Stimulated activated memory B cell treated with anti-CD40 and anti-IgM and Interleukin-4, amounts not matched to agents 10 μg/mL and 1 μg/mL and 100 μg/mL, for 72 hours (primary cell): ENCODE data around the gene CA12.

Source experiments
- ATAC-seq: fragments of 150-1000 bp; cut with Tn5 transposase; 2 replicates; pipeline ENCODE4 v1.10.0; 2021
- H3K27ac Mint-ChIP-seq: one replicate; pipeline ENCODE4 v1.8.0; 2022; ENCODE audit warnings: mild to moderate bottlenecking, mixed read lengths
- H3K27me3 Mint-ChIP-seq: one replicate; pipeline ENCODE4 v1.8.0; 2022; ENCODE audit warnings: mixed read lengths
- H3K36me3 Mint-ChIP-seq: one replicate; pipeline ENCODE4 v1.8.0; 2022; ENCODE audit warnings: mixed read lengths
- H3K4me1 Mint-ChIP-seq: one replicate; pipeline ENCODE4 v1.8.0; 2022; ENCODE audit warnings: mixed read lengths
- H3K4me3 Mint-ChIP-seq: one replicate; pipeline ENCODE4 v1.8.0; 2022; ENCODE audit warnings: mild to moderate bottlenecking, moderate library complexity, mixed read lengths
- H3K9me3 Mint-ChIP-seq: one replicate; pipeline ENCODE4 v1.8.0; 2022; ENCODE audit warnings: mixed read lengths

The CA12 gene

DNA sequence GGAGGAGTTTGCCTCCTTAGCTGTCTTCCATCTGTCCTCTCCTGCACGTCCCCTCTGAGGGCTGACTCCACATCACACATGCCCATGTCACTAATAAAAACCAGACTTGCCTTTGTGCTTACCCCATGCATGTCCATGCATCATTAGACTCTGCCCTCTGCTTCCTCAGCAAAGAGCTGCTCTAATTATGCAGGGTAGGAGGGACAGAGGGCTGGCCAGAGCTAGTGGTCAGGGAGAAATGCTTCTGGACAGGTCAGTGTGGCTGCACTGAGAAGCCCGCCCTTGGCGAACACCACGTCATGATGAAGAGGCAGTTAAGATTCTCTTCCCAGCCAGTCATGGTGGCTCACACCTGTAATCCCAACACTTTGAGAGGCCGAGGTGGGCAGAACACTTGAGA is 8.9 kb downstream of the CA12 start:
- H3K4me1 Mint-ChIP-seq: no peaks in the 10 kb centered on the region
- no peak overlapping the region for H3K4me3 Mint-ChIP-seq
- no peaks in the 10 kb centered on the region for H3K9me3 Mint-ChIP-seq
- ATAC-seq: no peak
- H3K27ac Mint-ChIP-seq: no peak overlapping the region
- peaks cover 27% of the 10 kb centered on the region for H3K27me3 Mint-ChIP-seq
- H3K36me3 Mint-ChIP-seq: no peaks in the 10 kb centered on the region

GRCh38 chr15:63372018-63372705 is 9.5 kb downstream of the CA12 start:
- Mint-ChIP-seq H3K4me1 (no peaks in the 10 kb centered on the region), H3K36me3 (no peaks in the 10 kb centered on the region), H3K27me3 (peaks cover 21% of the 10 kb centered on the region), H3K27ac (no peak overlapping the region), H3K9me3 (no peaks in the 10 kb centered on the region), H3K4me3 (no peak overlapping the region)
- no peak for ATAC-seq

GRCh38 chr15:63371297-63371918 is 10.2 kb downstream of the CA12 start:
- H3K27ac Mint-ChIP-seq: no peak overlapping the region
- H3K27me3 Mint-ChIP-seq: peaks cover 13% of the 10 kb centered on the region
- H3K4me3 Mint-ChIP-seq: no peak overlapping the region
- no peaks in the 10 kb centered on the region for H3K36me3 Mint-ChIP-seq
- no peak for ATAC-seq
- no peaks in the 10 kb centered on the region for H3K4me1 Mint-ChIP-seq
- no peaks in the 10 kb centered on the region for H3K9me3 Mint-ChIP-seq

- ATAC-seq: no peak
- Mint-ChIP-seq H3K36me3 (no peaks in the 10 kb centered on the region), H3K9me3 (no peaks in the 10 kb centered on the region), H3K27ac (no peak overlapping the region), H3K4me1 (no peaks in the 10 kb centered on the region), H3K4me3 (no peak overlapping the region), H3K27me3 (peaks cover 8% of the 10 kb centered on the region)
Measured at GRCh38 chr15:63370764-63371163, 10.9 kb downstream of the CA12 start.

- no peaks in the 10 kb centered on the region for H3K36me3 Mint-ChIP-seq
- no peaks in the 10 kb centered on the region for H3K9me3 Mint-ChIP-seq
- H3K4me1 Mint-ChIP-seq: no peaks in the 10 kb centered on the region
- no peak overlapping the region for H3K27ac Mint-ChIP-seq
- no peak overlapping the region for H3K4me3 Mint-ChIP-seq
- peaks cover 8% of the 10 kb centered on the region for H3K27me3 Mint-ChIP-seq
- ATAC-seq: no peak
Measured at GRCh38 chr15:63369781-63370180, 11.9 kb downstream of the CA12 start.

GRCh38 chr15:63369296-63369695 is 12.3 kb downstream of the CA12 start:
- no peaks in the 10 kb centered on the region for H3K4me1 Mint-ChIP-seq
- no peaks in the 10 kb centered on the region for H3K9me3 Mint-ChIP-seq
- H3K27me3 Mint-ChIP-seq: peaks cover 6% of the 10 kb centered on the region
- H3K4me3 Mint-ChIP-seq: no peak overlapping the region
- ATAC-seq: no peak
- no peak overlapping the region for H3K27ac Mint-ChIP-seq
- H3K36me3 Mint-ChIP-seq: no peaks in the 10 kb centered on the region

GRCh38 chr15:63368503-63368902 is 13.1 kb downstream of the CA12 start:
- Mint-ChIP-seq H3K4me3 (no peak overlapping the region), H3K27ac (no peak overlapping the region), H3K4me1 (peaks cover under 1% of the 10 kb centered on the region), H3K27me3 (no peaks in the 10 kb centered on the region), H3K36me3 (no peaks in the 10 kb centered on the region), H3K9me3 (no peaks in the 10 kb centered on the region)
- ATAC-seq: no peak

GRCh38 chr15:63367900-63368299 is 13.7 kb downstream of the CA12 start:
- Mint-ChIP-seq H3K4me3 (no peak overlapping the region), H3K4me1 (peaks cover 6% of the 10 kb centered on the region), H3K9me3 (no peaks in the 10 kb centered on the region), H3K27me3 (no peaks in the 10 kb centered on the region), H3K27ac (no peak overlapping the region), H3K36me3 (no peaks in the 10 kb centered on the region)
- ATAC-seq: no peak

- Mint-ChIP-seq H3K9me3 (no peaks in the 10 kb centered on the region), H3K27me3 (no peaks in the 10 kb centered on the region), H3K36me3 (no peaks in the 10 kb centered on the region), H3K4me3 (no peak overlapping the region), H3K27ac (no peak overlapping the region), H3K4me1 (peaks cover 11% of the 10 kb centered on the region)
- ATAC-seq: no peak
Measured at GRCh38 chr15:63367390-63367789, 14.3 kb downstream of the CA12 start.

DNA sequence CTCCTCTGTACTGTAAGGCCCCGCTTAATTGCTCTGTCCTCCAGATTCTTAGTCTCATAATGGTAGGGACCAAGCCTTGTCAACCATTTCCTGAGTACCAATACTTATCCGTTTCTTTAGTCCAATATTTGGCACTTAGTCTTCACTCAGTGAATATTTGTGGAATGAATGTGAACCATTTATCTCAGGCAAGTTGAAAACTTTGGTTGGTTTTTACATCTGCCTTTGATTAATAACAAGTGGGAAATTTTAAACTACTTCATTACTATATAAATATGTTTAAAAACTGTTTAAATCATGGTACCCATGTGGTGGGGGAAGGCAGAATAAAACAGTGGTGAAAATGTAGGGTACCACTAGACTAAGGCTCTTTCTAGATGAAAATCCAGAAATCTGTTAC is 15.2 kb downstream of the CA12 start:
- no peaks in the 10 kb centered on the region for H3K27me3 Mint-ChIP-seq

GRCh38 chr15:63365273-63365680 is 16.4 kb downstream of the CA12 start:
- Mint-ChIP-seq H3K27ac (no peak overlapping the region), H3K4me1 (peaks cover 23% of the 10 kb centered on the region), H3K9me3 (no peaks in the 10 kb centered on the region), H3K4me3 (no peak overlapping the region), H3K27me3 (no peaks in the 10 kb centered on the region), H3K36me3 (no peaks in the 10 kb centered on the region)
- ATAC-seq: no peak

More for the DNA sequence above, 15.2 kb downstream of the CA12 start:
- no peak overlapping the region for H3K27ac Mint-ChIP-seq
- no peak for ATAC-seq
- H3K9me3 Mint-ChIP-seq: no peaks in the 10 kb centered on the region
- no peak overlapping the region for H3K4me3 Mint-ChIP-seq
- peaks cover 19% of the 10 kb centered on the region for H3K4me1 Mint-ChIP-seq
- H3K36me3 Mint-ChIP-seq: no peaks in the 10 kb centered on the region

DNA sequence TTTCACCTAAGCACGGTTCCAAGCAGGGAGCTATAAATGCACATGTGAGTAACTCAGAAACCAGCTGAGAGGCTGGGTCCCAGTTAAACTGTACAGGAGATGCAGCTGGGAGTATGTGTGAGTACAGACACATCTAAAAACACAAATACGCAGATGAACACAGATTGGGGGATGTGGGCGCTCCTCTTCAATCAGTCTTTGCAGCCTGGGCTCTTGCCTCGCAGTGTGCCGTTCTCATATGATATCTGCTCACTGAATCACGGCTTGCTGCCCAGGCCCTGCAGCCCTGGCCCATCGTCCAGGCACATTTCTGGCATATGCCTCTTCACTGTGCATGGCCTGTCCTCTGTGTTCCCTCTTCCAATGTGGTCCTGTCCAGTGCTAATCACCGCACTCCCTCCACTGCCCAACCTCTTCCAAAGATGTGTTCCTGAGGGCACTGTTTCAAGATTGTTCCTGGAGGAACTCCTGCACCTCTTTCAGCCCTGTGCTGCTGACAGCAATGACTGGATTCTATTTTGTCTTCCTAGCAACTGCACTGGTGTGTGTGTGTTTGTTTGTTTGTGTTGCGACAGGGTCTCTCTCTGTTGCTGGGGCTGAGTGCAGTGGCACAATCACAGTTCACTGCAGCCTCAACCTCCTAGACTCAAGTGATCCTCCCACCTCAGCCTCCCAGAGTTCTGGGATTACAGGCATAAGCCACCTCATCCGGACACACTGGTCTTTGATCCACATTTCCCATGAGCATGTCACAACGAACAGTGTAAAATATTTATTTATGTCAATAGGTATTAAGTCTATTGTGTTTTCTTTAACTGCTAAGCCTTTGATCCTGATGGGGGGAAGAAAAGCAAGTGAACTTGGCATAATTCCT is 17.0 kb downstream of the CA12 start:
- ATAC-seq: no peak

DNA sequence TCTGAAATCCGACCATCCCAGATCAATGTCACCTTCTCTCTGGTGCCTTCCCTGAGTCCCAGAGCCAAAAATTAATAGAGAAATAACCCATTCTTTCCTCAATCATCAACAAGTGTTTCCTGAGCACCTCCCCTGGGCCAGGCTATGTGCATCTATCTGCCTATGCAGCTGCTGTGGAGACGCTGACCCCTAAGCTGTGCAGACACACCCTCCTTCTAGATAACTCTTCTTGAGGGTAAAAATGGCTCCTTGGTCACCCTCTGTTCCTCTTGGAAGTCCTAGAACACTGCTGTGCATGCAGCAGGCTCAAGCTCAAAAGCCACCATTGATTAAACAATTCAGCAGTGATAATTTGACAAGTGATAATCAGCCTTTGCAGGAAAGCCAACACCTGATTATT is 18.4 kb downstream of the CA12 start:
- no peaks in the 10 kb centered on the region for H3K9me3 Mint-ChIP-seq
- peak; percentile 46 for ATAC-seq
- peak overlapping the region; percentile 79 for H3K27ac Mint-ChIP-seq
- H3K4me3 Mint-ChIP-seq: no peak overlapping the region
- H3K36me3 Mint-ChIP-seq: no peaks in the 10 kb centered on the region
- peaks cover 23% of the 10 kb centered on the region for H3K4me1 Mint-ChIP-seq
- peaks cover 13% of the 10 kb centered on the region for H3K27me3 Mint-ChIP-seq

More for the DNA sequence above, 17.0 kb downstream of the CA12 start:
- no peak overlapping the region for H3K27ac Mint-ChIP-seq
- no peaks in the 10 kb centered on the region for H3K36me3 Mint-ChIP-seq
- peaks cover 23% of the 10 kb centered on the region for H3K4me1 Mint-ChIP-seq
- H3K27me3 Mint-ChIP-seq: peaks cover 2% of the 10 kb centered on the region
- no peaks in the 10 kb centered on the region for H3K9me3 Mint-ChIP-seq
- no peak overlapping the region for H3K4me3 Mint-ChIP-seq

GRCh38 chr15:63362885-63363284 is 18.8 kb downstream of the CA12 start:
- peaks cover 23% of the 10 kb centered on the region for H3K4me1 Mint-ChIP-seq
- H3K27me3 Mint-ChIP-seq: peaks cover 13% of the 10 kb centered on the region
- H3K27ac Mint-ChIP-seq: peak overlapping the region; percentile 79
- H3K36me3 Mint-ChIP-seq: no peaks in the 10 kb centered on the region
- no peaks in the 10 kb centered on the region for H3K9me3 Mint-ChIP-seq
- ATAC-seq: peak; percentile 93
- no peak overlapping the region for H3K4me3 Mint-ChIP-seq

GRCh38 chr15:63362196-63362595 is 19.4 kb downstream of the CA12 start:
- Mint-ChIP-seq H3K27ac (peak overlapping the region; percentile 79), H3K36me3 (no peaks in the 10 kb centered on the region), H3K4me1 (peaks cover 23% of the 10 kb centered on the region), H3K9me3 (no peaks in the 10 kb centered on the region), H3K27me3 (peaks cover 13% of the 10 kb centered on the region), H3K4me3 (no peak overlapping the region)
- ATAC-seq: peak; percentile 74
